Lower leg skin (tissue), 3 donors: ENCODE measurements around the gene TRPM2.

Experiments
- CTCF ChIP-seq, 3 donors: fragments of 450-650 bp; IDR thresholded peaks; one replicate each; pipeline ENCODE4 v1.5.1; 2016; ENCODE audit warnings: antibody characterized with exemption in 3 of 3, mild to moderate bottlenecking in 3 of 3, moderate library complexity in 2 of 3
- POLR2A ChIP-seq, 2 donors: fragments of 450-650 bp; IDR thresholded peaks; one replicate each; pipeline ENCODE4 v1.6.1; 2016 to 2017; ENCODE audit warnings: antibody characterized with exemption in 2 of 2, mild to moderate bottlenecking in 1 of 2, moderate library complexity in 1 of 2

DNA sequence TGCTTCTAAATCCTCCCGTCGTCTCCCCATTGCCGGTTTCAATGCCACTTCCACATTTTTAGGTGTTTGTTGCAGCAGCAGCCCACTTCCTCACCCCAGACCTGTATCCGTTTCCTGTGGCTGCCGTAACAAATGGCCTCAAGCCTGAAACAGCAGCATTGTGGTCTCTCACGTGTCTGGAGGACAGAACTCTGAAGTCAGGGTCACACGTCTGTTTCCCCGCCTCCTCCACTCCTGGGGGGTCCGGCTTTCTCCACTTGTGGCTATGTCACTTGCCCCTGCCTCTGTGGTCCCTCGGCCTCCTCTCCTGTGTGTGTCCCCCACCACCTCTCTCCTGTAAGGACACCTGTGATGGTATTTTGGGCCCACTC, 21.8 kb downstream of the TRPM2 start:
- TF ChIP-seq CTCF (IDR thresholded peaks at IDR 0.05) (no peak), POLR2A (IDR thresholded peaks at IDR 0.05) (no peak)
